D721Med (cell line): ENCODE results near the gene ASPN.

Experiments
- DNase-seq: peaks from one replicate; pipeline ENCODE4 v3.0.0; 2011; ENCODE audit warnings: low spot score; ENCODE audit not compliant: insufficient read length
- FAIRE-seq: peaks from 2 replicates; lab custom pipeline; 2011; peaks lifted over from hg19 to GRCh38; lab: Jason Lieb, UNC
- TF ChIP-seq, protein P1 (sequence below): IDR thresholded peaks from 2 replicates; pipeline ENCODE4 v1.5.1; 2012; ENCODE audit warnings: mild to moderate bottlenecking, control low read depth; ENCODE audit not compliant: insufficient read depth; ENCODE audit errors: missing control alignments

ASPN gene

DNA sequence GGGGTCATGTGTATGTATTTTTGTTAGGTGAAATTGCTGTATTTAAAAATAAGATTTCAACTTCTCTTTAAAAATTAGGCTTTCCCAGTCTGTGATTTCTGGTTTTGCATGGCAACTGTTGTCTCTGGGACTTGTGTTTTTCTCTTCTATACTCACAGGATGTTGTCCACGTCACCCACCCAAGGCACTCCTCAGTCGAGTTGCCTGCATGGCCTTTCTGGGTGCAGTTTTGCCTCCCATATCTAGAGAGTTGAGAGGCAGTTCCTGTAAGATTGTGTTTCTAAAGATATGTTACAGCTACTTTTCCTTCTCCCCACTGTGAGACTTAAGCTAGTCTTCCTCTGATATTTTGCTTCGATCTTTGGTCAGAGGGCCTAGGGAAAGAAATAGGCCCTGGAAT, 2.3 kb upstream of the ASPN start:
- DNase-seq (no peak), FAIRE-seq (no peak)
- TF ChIP-seq, protein P1, sequence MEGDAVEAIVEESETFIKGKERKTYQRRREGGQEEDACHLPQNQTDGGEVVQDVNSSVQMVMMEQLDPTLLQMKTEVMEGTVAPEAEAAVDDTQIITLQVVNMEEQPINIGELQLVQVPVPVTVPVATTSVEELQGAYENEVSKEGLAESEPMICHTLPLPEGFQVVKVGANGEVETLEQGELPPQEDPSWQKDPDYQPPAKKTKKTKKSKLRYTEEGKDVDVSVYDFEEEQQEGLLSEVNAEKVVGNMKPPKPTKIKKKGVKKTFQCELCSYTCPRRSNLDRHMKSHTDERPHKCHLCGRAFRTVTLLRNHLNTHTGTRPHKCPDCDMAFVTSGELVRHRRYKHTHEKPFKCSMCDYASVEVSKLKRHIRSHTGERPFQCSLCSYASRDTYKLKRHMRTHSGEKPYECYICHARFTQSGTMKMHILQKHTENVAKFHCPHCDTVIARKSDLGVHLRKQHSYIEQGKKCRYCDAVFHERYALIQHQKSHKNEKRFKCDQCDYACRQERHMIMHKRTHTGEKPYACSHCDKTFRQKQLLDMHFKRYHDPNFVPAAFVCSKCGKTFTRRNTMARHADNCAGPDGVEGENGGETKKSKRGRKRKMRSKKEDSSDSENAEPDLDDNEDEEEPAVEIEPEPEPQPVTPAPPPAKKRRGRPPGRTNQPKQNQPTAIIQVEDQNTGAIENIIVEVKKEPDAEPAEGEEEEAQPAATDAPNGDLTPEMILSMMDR = no peak

DNA sequence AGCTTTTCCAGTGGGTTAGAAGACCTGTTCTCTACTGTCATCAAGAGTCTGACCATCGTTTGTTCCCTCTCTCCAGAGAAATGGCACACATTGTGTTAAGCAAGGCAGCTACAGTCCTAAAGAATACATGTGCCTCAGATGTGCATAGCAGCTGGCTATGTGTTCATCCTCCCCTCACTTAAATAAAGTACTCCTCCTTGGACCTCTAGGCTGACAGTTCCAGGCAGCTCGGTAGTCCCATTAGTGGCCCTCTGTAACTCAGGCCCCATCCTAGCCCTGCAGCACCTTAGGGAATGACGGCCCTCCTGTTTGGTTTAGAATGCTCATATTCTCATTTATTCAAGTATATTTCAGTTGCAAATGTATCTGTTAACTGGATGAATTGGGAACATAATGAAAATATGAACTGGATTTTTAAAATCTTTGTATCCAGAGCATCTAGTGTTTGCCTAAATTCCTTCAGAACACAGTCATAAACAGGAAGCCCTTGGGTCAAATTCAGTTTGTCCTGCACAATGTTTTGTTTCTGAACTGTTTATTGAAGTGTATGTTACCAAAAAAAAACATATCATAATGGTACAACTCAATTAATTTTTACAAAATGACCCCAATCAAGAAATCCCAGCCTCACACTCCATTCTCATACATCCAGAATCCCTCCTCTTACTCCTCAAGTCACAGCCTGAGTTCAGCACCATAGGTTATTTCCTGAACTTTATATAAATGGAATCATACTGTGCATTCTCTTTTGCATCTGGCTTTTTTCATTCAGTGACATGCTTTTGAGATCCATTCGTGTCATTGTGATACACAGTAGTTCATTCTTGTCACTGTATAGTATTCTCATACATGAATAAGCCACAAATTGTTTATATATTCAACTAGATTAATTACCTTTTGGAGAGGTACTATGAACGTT, 1.6 kb upstream of the ASPN start:
- DNase-seq (no peak), FAIRE-seq (no peak)
- TF ChIP-seq, protein P1 = no peak

DNA sequence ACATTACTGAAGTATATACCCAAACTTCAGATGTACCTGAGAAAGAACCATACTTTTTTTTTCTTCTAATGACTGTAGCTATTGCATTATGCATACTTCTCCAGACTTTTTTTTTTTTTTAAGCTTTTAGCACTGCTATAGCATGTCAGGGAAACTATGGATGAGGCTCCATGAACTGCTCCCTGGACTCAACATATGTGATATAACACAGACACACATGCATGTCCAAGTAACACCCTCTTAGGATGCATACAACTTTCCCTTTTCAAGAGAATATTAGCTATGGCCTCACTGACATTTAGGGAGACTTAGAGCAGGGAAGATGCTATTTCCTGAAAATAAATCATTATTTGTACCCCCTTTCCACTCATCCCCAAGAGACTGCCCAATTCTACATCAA, 499 bp upstream of the ASPN start:
- no peak for DNase-seq
- no peak for FAIRE-seq
- TF ChIP-seq, protein P1 = no peak

DNA sequence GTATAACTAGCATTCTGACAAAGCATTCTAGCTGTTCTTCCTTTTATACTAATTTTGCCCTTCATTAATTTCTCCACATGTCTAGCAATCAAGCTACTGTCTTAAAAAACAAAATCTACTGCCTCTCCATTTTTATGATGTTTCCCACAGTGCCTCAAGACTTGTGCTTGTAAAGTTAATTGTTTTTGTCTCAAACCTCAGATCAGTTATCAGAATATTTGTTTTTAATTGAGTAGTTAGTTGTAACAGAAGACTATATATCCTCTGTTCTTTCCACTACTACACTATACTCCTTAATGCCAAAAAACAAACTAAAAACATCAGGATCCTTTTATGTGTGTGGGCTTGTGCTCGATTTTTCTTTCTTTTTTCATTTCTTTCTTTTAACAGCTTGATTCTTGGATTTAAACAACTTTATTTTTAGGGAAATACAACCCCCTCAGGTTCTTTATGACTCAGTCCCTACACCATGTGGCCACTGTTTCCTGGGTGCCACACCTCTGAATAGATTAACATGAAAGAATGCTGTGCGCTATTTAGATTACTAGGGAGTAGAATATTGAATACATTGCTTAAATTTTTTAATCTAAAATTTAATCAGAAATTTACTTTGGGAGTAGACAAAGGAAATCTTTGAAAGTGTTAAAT, 1.2 kb downstream of the ASPN start:
- DNase-seq (no peak), FAIRE-seq (no peak)
- TF ChIP-seq, protein P1 = no peak

DNA sequence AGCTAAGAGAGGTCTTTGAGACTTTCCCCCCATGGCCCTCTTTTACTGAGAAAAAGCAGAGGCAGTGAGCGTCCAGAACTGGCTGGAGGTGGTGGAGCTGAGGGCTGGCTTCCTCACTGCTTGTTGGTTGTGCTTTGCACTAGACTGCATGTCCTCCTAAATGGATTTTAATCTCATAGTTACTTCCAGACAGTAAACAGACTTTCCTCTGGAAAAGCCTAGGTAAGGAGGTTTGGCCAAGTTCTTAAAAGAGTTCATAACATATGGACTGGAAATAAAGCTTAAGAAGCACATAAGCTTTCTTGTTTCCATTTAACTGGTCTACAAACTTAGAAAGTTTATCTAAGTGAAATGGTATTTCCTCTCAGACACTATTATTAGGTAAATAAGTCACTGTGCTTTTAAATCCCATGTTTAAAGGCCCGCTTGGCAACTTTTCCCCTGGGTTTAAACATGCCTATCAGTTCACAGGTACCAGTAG, 2.0 kb downstream of the ASPN start:
- TF ChIP-seq, protein P1 = no peak
- DNase-seq = no peak
- no peak for FAIRE-seq

DNA sequence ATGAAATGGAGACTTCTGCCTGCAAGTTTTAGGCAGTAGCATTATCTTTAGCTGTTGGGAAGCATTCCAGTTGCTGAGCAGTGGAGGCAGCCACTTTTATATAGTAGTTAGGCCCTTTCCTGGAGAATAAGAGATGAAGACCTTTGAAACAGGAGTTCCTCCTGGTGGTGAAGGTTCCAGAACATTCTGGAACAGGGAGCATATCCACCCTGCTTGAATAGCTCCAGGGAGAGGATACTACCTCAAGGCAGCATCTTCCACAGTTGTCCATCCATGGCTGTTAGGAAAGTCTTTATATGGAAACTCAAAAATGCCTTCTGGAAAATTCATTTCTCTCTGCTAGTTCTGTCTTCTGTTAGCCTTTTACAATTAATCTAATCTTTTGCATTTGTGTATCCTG, 3.0 kb downstream of the ASPN start:
- TF ChIP-seq, protein P1 = no peak
- FAIRE-seq (no peak), DNase-seq (no peak)
